HepG2 (cell line): ENCODE data around the gene PSMB9. TPM values are rescaled to one million over a fixed set of nuclear protein-coding genes. Genes with fewer than 3 reads are reported as not detected.

Source experiments
- AGO2 ChIP-seq: fragments of 200-400 bp; formaldehyde crosslinking; optimal IDR thresholded peaks from 2 replicates; pipeline ENCODE3; 2017; ENCODE audit warnings: mild to moderate bottlenecking, low read depth, low read length, moderate library complexity
- FOXK2 ChIP-seq: fragments of 450-650 bp; IDR thresholded peaks from 2 replicates; pipeline ENCODE4 v1.6.1; 2016
- HINFP ChIP-seq: sonication (generic); formaldehyde crosslinking; IDR thresholded peaks from 2 replicates; pipeline ENCODE4 v1.4.0; 2020; ENCODE audit warnings: low read depth, mild to moderate bottlenecking, missing genetic modification reagents
- MED1 ChIP-seq: sonication (generic); formaldehyde crosslinking; IDR thresholded peaks from 2 replicates; pipeline ENCODE4 v1.4.0; 2020; ENCODE audit warnings: missing genetic modification reagents
- RFX5 ChIP-seq: IDR thresholded peaks from 2 replicates; pipeline ENCODE4 v1.6.1; 2011; ENCODE audit warnings: low read depth, low read length, improper control_type of control experiment
- SMAD3 ChIP-seq: sonication (generic); formaldehyde crosslinking; IDR thresholded peaks from 2 replicates; pipeline ENCODE4 v1.4.0; 2020; ENCODE audit warnings: missing genetic modification reagents
- SNAPC4 ChIP-seq: sonication (generic); formaldehyde crosslinking; IDR thresholded peaks from 2 replicates; pipeline ENCODE4 v1.4.0; 2020; ENCODE audit warnings: mild to moderate bottlenecking, missing genetic modification reagents
- SOX6 ChIP-seq, 2 experiments: fragments of 450-650 bp in 1 of 2; sonication (generic) in 1 of 2; formaldehyde crosslinking in 1 of 2; IDR thresholded peaks; 2 replicates each; pipeline versions ENCODE4 v1.4.0 to v1.6.1; 2017 to 2020; ENCODE audit warnings: antibody characterized with exemption in 1 of 2, mild to moderate bottlenecking in 1 of 2, missing genetic modification reagents in 1 of 2
- SP140L ChIP-seq: sonication (generic); formaldehyde crosslinking; IDR thresholded peaks from 2 replicates; pipeline ENCODE4 v1.4.0; 2020; ENCODE audit warnings: missing genetic modification reagents, borderline replicate concordance
- ZNF101 ChIP-seq: sonication (generic); formaldehyde crosslinking; IDR thresholded peaks from 2 replicates; pipeline ENCODE4 v1.4.0; 2020; ENCODE audit warnings: mild to moderate bottlenecking, low read depth, missing genetic modification reagents, borderline replicate concordance
- ZNF180 ChIP-seq: sonication (generic); formaldehyde crosslinking; IDR thresholded peaks from 2 replicates; pipeline ENCODE4 v1.4.0; 2020; ENCODE audit warnings: low read depth, missing genetic modification reagents, borderline replicate concordance
- ZNF280B ChIP-seq: sonication (generic); formaldehyde crosslinking; IDR thresholded peaks from 2 replicates; pipeline ENCODE4 v1.5.0; 2020; ENCODE audit warnings: missing genetic modification reagents, mild to moderate bottlenecking, borderline replicate concordance
- ZNF362 ChIP-seq: sonication (generic); formaldehyde crosslinking; IDR thresholded peaks from 2 replicates; pipeline ENCODE4 v1.4.0; 2020; ENCODE audit warnings: missing genetic modification reagents, mild to moderate bottlenecking, borderline replicate concordance
- ZNF367 ChIP-seq: sonication (generic); formaldehyde crosslinking; IDR thresholded peaks from 2 replicates; pipeline ENCODE4 v1.4.0; 2020; ENCODE audit warnings: missing genetic modification reagents, borderline replicate concordance
- ZNF501 ChIP-seq: sonication (generic); formaldehyde crosslinking; IDR thresholded peaks from 2 replicates; pipeline ENCODE4 v1.5.1; 2020; ENCODE audit warnings: mild to moderate bottlenecking, moderate library complexity, missing genetic modification reagents
- ZNF543 ChIP-seq: sonication (generic); formaldehyde crosslinking; IDR thresholded peaks from 2 replicates; pipeline ENCODE4 v1.4.0; 2020; ENCODE audit warnings: mild to moderate bottlenecking, missing genetic modification reagents
- ZNF557 ChIP-seq: sonication (generic); formaldehyde crosslinking; IDR thresholded peaks from 2 replicates; pipeline ENCODE4 v1.4.0; 2020; ENCODE audit warnings: missing genetic modification reagents
- ZNF83 ChIP-seq: sonication (generic); formaldehyde crosslinking; IDR thresholded peaks from 2 replicates; pipeline ENCODE4 v1.4.0; 2020; ENCODE audit warnings: missing genetic modification reagents, mild to moderate bottlenecking, borderline replicate concordance
- polyA plus RNA-seq, 8 experiments: library from polyadenylated mRNA; depleted of rRNA in 3 of 8; stranded (reverse) in 7 of 8; unstranded in 1 of 8; fragments of >200 nt; fragmentation: Illumina TruSeq in 4 of 8; extraction: Trizol in 4 of 8; gene quantifications; 2 replicates each; pipeline versions ENCODE4 v1.2.1 to v1.2.3, GENCODE V29; 2011 to 2016; ENCODE audit warnings: low read depth in 4 of 8, missing spikeins in 1 of 8, mixed read lengths in 1 of 8; ENCODE audit not compliant: insufficient read depth in 1 of 8
- total RNA-seq, 5 experiments: library from RNA; depleted of rRNA; stranded (reverse); fragments of >200 nt; fragmentation: Illumina TruSeq; extraction: Trizol; gene quantifications; 2 replicates each; pipeline ENCODE4 v1.2.3, GENCODE V29; 2016; ENCODE audit warnings: low read depth in 1 of 5

Gene PSMB9
- total and polyA plus RNA-seq, 2 of the 13 experiments (the other 11 are each of a cell fraction or from before 2014, with no cell fraction given): 15.6 to 16.0 TPM

GRCh38 chr6:32894085-32895005 is 40.4 kb downstream of the PSMB9 start (continued):
- 0 out of 2 replicates have a peak, but pooled peaks have one; percentile 66 for TF ChIP-seq HINFP (CRISPR knock-in tag)
- TF ChIP-seq SMAD3: peak; percentile 77; the same call in 1 of the 2 replicates
- TF ChIP-seq ZNF501 (CRISPR knock-in tag): peak; percentile 83
- TF ChIP-seq ZNF557: 0 out of 2 replicates have a peak, but pooled peaks have one; percentile 19
- TF ChIP-seq ZNF101 (CRISPR knock-in tag): no peak; the same call in 1 of the 2 replicates
- TF ChIP-seq SOX6 (IDR thresholded peaks at IDR 0.05): no peak
- TF ChIP-seq SOX6 (CRISPR knock-in tag; IDR thresholded peaks at IDR 0.05): peak; percentile 30; the same call in 1 of the 2 replicates
- peak; percentile 79; the same call in 1 of the 2 replicates for TF ChIP-seq ZNF83 (CRISPR knock-in tag)
- TF ChIP-seq ZNF280B (CRISPR knock-in tag): no peak
- TF ChIP-seq SP140L: no peak; the same call in 1 of the 2 replicates
- TF ChIP-seq ZNF362 (CRISPR knock-in tag): no peak
- TF ChIP-seq MED1: peak; percentile 63; the same call in 1 of the 2 replicates
- TF ChIP-seq ZNF543 (CRISPR knock-in tag): no peak; the same call in 1 of the 2 replicates
- peak; percentile 87; the same call in 1 of the 2 replicates for TF ChIP-seq ZNF180 (CRISPR knock-in tag)
- TF ChIP-seq RFX5: no peak
- peak; percentile 39 for TF ChIP-seq AGO2
- no peak for TF ChIP-seq FOXK2
- TF ChIP-seq ZNF367 (CRISPR knock-in tag): 0 out of 2 replicates have a peak, but pooled peaks have one; percentile 4
- no peak; the same call in 1 of the 2 replicates for TF ChIP-seq SNAPC4 (CRISPR knock-in tag)
